Trophoblast cell (in vitro differentiated cells and primary cell): ENCODE results near the gene S100A3.
A peak's percentile ranks its signal among the peaks of the same experiment; 100 is the strongest.

Source experiments
- DNase-seq, 2 donors: peaks; one replicate each; pipeline ENCODE4 v3.0.0-alpha.2; 2016
- H2AFZ ChIP-seq: 2 replicates; pipeline ENCODE4 v1.6.1; 2013; ENCODE audit warnings: low read length, moderate library complexity, mild to moderate bottlenecking; ENCODE audit not compliant: insufficient read depth, poor library complexity
- H2AK5ac ChIP-seq: 2 replicates; pipeline ENCODE4 v1.6.1; 2013; ENCODE audit warnings: mild to moderate bottlenecking, low read length
- H2BK120ac ChIP-seq: 2 replicates; pipeline ENCODE4 v1.6.1; 2013; ENCODE audit warnings: low read length, mild to moderate bottlenecking, moderate library complexity; ENCODE audit not compliant: insufficient read depth, poor library complexity
- H2BK12ac ChIP-seq: 2 replicates; pipeline ENCODE4 v1.6.1; 2013; ENCODE audit warnings: mild to moderate bottlenecking, low read length, moderate library complexity
- H2BK5ac ChIP-seq: 2 replicates; pipeline ENCODE4 v1.6.1; 2013; ENCODE audit warnings: low read length, low read depth, moderate library complexity, mild to moderate bottlenecking; ENCODE audit not compliant: poor library complexity
- H3K14ac ChIP-seq: 2 replicates; pipeline ENCODE4 v1.6.1; 2013; ENCODE audit warnings: mild to moderate bottlenecking, low read length
- H3K18ac ChIP-seq: 2 replicates; pipeline ENCODE4 v1.6.1; 2013; ENCODE audit warnings: mild to moderate bottlenecking, low read length
- H3K23ac ChIP-seq: 2 replicates; pipeline ENCODE4 v1.6.1; 2013; ENCODE audit warnings: low read length
- H3K27ac ChIP-seq: 2 replicates; pipeline ENCODE4 v1.5.1; 2013; ENCODE audit warnings: low read depth, mild to moderate bottlenecking, inconsistent platforms, low read length, moderate library complexity
- H3K27me3 ChIP-seq: 2 replicates; pipeline ENCODE4 v1.6.1; 2013; ENCODE audit warnings: inconsistent platforms, mild to moderate bottlenecking, low read length, moderate library complexity; ENCODE audit not compliant: insufficient read depth
- H3K36me3 ChIP-seq, 2 experiments: 1 replicate in 1 of 2; 2 replicates in 1 of 2; pipeline ENCODE4 v1.6.1; 2013; ENCODE audit warnings: low read length in 2 of 2, mild to moderate bottlenecking in 2 of 2, moderate library complexity in 1 of 2; ENCODE audit not compliant: insufficient read depth in 2 of 2, control insufficient read depth in 1 of 2
- H3K4ac ChIP-seq: 2 replicates; pipeline ENCODE4 v1.6.1; 2013; ENCODE audit warnings: low read depth, mild to moderate bottlenecking, low read length, moderate library complexity
- H3K4me1 ChIP-seq, 2 experiments: 1 replicate in 1 of 2; 2 replicates in 1 of 2; pipeline ENCODE4 v1.6.1; 2013; ENCODE audit warnings: low read length in 2 of 2, mild to moderate bottlenecking in 2 of 2, moderate library complexity in 1 of 2; ENCODE audit not compliant: insufficient read depth in 2 of 2, control insufficient read depth in 1 of 2
- H3K4me2 ChIP-seq: 2 replicates; pipeline ENCODE4 v1.6.1; 2013; ENCODE audit warnings: inconsistent platforms, mild to moderate bottlenecking, low read length, moderate library complexity
- H3K4me3 ChIP-seq: 2 replicates; pipeline ENCODE4 v1.5.1; 2013; ENCODE audit warnings: mild to moderate bottlenecking, low read depth, low read length, inconsistent platforms
- H3K79me1 ChIP-seq: one replicate; pipeline ENCODE4 v1.6.1; 2013; ENCODE audit warnings: low read length
- H3K79me2 ChIP-seq: 2 replicates; pipeline ENCODE4 v1.6.1; 2013; ENCODE audit warnings: low read length, mild to moderate bottlenecking; ENCODE audit not compliant: control insufficient read depth, insufficient read depth, poor library complexity
- H3K9ac ChIP-seq: 2 replicates; pipeline ENCODE4 v1.6.1; 2013; ENCODE audit warnings: mild to moderate bottlenecking, low read length
- H3K9me3 ChIP-seq: 2 replicates; pipeline ENCODE4 v1.6.1; 2013; ENCODE audit warnings: low read depth, mild to moderate bottlenecking, control low read depth, inconsistent platforms, low read length; ENCODE audit not compliant: insufficient read depth
- H4K12ac ChIP-seq: 2 replicates; pipeline ENCODE4 v1.6.1; 2013; ENCODE audit warnings: low read depth, mild to moderate bottlenecking, low read length, moderate library complexity
- H4K8ac ChIP-seq: 2 replicates; pipeline ENCODE4 v1.6.1; 2013; ENCODE audit warnings: low read depth, mild to moderate bottlenecking, low read length, moderate library complexity
- H4K91ac ChIP-seq: one replicate; pipeline ENCODE4 v1.6.1; 2013; ENCODE audit warnings: low read depth, mild to moderate bottlenecking, low read length, moderate library complexity
- WGBS: extraction: QIAGEN DNeasy Blood & Tissue Kit; methylation state at CpG from one replicate; pipeline ENCODE4 v1.1.7; 2013; ENCODE audit warnings: missing lambda C conversion rate; ENCODE audit not compliant: insufficient read length, insufficient coverage; ENCODE audit errors: extremely low coverage; 5-methylcytosine and 5-hydroxymethylcytosine counted together

The S100A3 gene

GRCh38 chr1:153519242-153519641 is 29.8 kb downstream of the S100A3 start:
- H3K4me3 ChIP-seq, result no peak overlapping the region
- H4K12ac ChIP-seq, result no peak overlapping the region
- no peak overlapping the region for H3K27ac ChIP-seq
- H3K4me1 ChIP-seq, result peaks cover 12 to 17% of the 10 kb centered on the region in 2 experiments
- H2AK5ac ChIP-seq, result no peak overlapping the region
- no peak overlapping the region for H3K4me2 ChIP-seq
- H3K18ac ChIP-seq, result no peak overlapping the region
- no peak overlapping the region for H3K4ac ChIP-seq
- no peaks in the 10 kb centered on the region for H3K36me3 ChIP-seq
- peaks cover 4% of the 10 kb centered on the region for H3K79me1 ChIP-seq
- H2BK5ac ChIP-seq, result no peak overlapping the region
- no peak overlapping the region for H3K14ac ChIP-seq
- H3K23ac ChIP-seq, result no peak overlapping the region
- no peak overlapping the region for H4K91ac ChIP-seq
- H3K27me3 ChIP-seq, result no peaks in the 10 kb centered on the region
- WGBS, result no CpG with 5 or more reads among the region's 3 CpGs
- H3K79me2 ChIP-seq, result peaks cover 2% of the 10 kb centered on the region
- no peak overlapping the region for H4K8ac ChIP-seq
- H2AFZ ChIP-seq, result no peak overlapping the region
- no peak overlapping the region for H2BK120ac ChIP-seq
- H2BK12ac ChIP-seq, result peak overlapping the region; percentile 1
- no peak overlapping the region for H3K9ac ChIP-seq
- H3K9me3 ChIP-seq, result no peaks in the 10 kb centered on the region
- DNase-seq, result no peak

DNA sequence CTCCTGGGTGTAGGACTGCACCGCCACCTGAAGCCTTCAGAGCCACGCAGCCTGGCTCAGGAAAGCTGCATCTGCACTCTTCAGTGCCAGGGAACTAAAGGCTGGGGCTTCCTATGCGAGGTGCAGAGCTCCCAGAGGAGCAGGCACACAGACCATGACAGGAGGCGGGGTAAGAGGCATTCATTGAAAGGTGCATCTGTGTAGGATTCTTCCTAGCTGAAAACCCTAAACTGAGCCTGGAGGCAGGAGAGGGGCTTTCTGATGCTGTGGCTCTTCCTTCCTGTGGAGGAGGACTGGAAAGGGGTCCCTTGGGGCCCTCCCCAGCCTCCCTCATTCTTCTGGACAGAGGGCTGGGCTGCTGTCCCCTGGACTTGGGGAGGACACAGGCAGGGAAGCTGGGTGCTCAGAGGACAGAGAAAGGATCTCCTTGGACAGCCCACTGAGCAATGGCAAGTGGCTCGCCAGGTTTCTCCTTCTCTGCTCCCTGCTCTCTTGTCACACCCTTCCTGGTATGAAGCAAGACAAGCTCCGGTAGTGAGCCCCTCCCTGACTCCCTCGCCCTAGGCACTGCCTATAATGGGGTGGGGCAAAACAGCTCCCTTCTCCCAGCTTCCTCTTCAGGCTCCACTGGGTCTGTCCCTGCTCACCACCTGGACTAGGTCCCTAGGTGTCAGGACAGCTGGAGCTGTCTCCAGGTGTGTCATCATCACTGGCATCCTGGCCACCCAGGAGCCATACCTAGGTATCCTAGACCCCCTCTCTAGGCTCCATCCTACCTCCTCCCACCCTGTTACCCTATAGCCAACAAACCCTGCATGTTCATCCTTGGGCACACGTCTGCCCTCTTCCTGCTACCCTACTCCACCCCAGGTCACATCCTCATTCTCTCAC is 33.3 kb downstream of the S100A3 start:
- H3K4ac ChIP-seq, result no peak overlapping the region
- H3K9me3 ChIP-seq, result no peaks in the 10 kb centered on the region
- H2BK5ac ChIP-seq, result no peak overlapping the region
- peak overlapping the region; percentile 5 for H2AK5ac ChIP-seq
- no peak overlapping the region for H3K18ac ChIP-seq
- H2BK12ac ChIP-seq, result peak overlapping the region; percentile 47
- no peak overlapping the region for H3K4me2 ChIP-seq
- H2BK120ac ChIP-seq, result peak overlapping the region; percentile 40
- H3K79me1 ChIP-seq, result peaks cover 13% of the 10 kb centered on the region
- H3K4me1 ChIP-seq, result peaks cover 10 to 15% of the 10 kb centered on the region in 2 experiments
- H3K14ac ChIP-seq, result peak overlapping the region; percentile 25
- peak overlapping the region; percentile 24 for H4K8ac ChIP-seq
- H4K91ac ChIP-seq, result peak overlapping the region; percentile 58
- peak overlapping the region; percentile 5 for H4K12ac ChIP-seq
- WGBS, result no CpG with 5 or more reads among the region's 8 CpGs
- H3K23ac ChIP-seq, result no peak overlapping the region
- no peak overlapping the region for H3K9ac ChIP-seq
- H3K27me3 ChIP-seq, result no peaks in the 10 kb centered on the region
- H3K27ac ChIP-seq, result peak overlapping the region; percentile 8
- peaks cover 1% of the 10 kb centered on the region for H3K79me2 ChIP-seq
- peak overlapping the region; percentile 1 for H2AFZ ChIP-seq
- no peaks in the 10 kb centered on the region for H3K36me3 ChIP-seq
- no peak overlapping the region for H3K4me3 ChIP-seq
- peak; percentile 50 to 71 for DNase-seq

GRCh38 chr1:153513666-153514065 is 35.4 kb downstream of the S100A3 start:
- Histone ChIP-seq H4K91ac (peak overlapping the region; percentile 77), H3K9me3 (no peaks in the 10 kb centered on the region), H4K12ac (no peak overlapping the region), H3K14ac (no peak overlapping the region), H3K18ac (no peak overlapping the region), H2BK120ac (peak overlapping the region; percentile 23), H2AFZ (no peak overlapping the region), H3K27me3 (no peaks in the 10 kb centered on the region), H3K4me3 (no peak overlapping the region), H3K36me3 (no peaks in the 10 kb centered on the region), H3K79me1 (peaks cover 14% of the 10 kb centered on the region), H3K27ac (no peak overlapping the region), H2BK12ac (peak overlapping the region; percentile 85), H3K4me1 (peaks cover 8 to 11% of the 10 kb centered on the region in 2 experiments), H2AK5ac (peak overlapping the region; percentile 81), H3K9ac (no peak overlapping the region), H3K23ac (no peak overlapping the region), H3K4me2 (no peak overlapping the region), H3K79me2 (no peaks in the 10 kb centered on the region), H4K8ac (no peak overlapping the region), H3K4ac (no peak overlapping the region), H2BK5ac (no peak overlapping the region)
- no CpG with 5 or more reads among the region's 7 CpGs for WGBS
- no peak for DNase-seq

DNA sequence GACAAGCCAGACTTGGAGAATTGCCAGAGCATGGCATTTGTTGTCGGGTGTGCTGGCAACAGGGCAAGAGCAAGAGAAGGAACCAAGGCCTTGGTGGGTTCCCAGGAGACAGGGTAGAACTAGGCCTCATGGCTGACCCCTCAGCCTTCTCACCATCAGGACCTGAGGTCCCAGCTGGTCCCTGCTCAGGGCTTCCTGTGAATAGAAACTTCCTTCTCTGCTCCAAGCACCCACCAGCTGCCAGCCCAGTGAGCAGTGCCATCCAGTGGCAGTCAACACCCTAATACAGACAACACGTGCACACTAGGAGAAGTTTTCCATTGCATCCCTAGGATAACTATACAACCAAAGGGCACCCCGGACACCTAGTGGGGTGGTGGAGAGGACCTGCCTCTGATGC is 36.0 kb downstream of the S100A3 start:
- Histone ChIP-seq H3K36me3 (no peaks in the 10 kb centered on the region), H2AK5ac (peak overlapping the region; percentile 52), H3K9me3 (no peaks in the 10 kb centered on the region), H3K23ac (peak overlapping the region; percentile 41), H2BK5ac (peak overlapping the region; percentile 12), H3K4me3 (no peak overlapping the region), H4K8ac (no peak overlapping the region), H3K27ac (no peak overlapping the region), H3K4ac (peak overlapping the region; percentile 15), H2BK12ac (peak overlapping the region; percentile 69), H3K27me3 (no peaks in the 10 kb centered on the region), H3K4me1 (peaks cover 8 to 11% of the 10 kb centered on the region in 2 experiments), H2AFZ (no peak overlapping the region), H3K9ac (no peak overlapping the region), H3K79me2 (no peaks in the 10 kb centered on the region), H3K4me2 (no peak overlapping the region), H3K14ac (peak overlapping the region; percentile 49), H3K18ac (no peak overlapping the region), H4K12ac (no peak overlapping the region), H3K79me1 (peaks cover 18% of the 10 kb centered on the region), H4K91ac (peak overlapping the region; percentile 72), H2BK120ac (peak overlapping the region; percentile 68)
- DNase-seq, result no peak
- WGBS, result no CpG with 5 or more reads among the region's 3 CpGs
